GM13977 (cell line): ENCODE results near the gene LRRC8B.

ENCODE experiments used
- DNase-seq: peaks from one replicate; pipeline ENCODE4 v3.0.0; 2012; ENCODE audit warnings: low spot score
- in situ Hi-C: fragments of 300-500 bp; cut with MboI; formaldehyde crosslinking; loops from one replicate; pipeline ENCODE4 v1.12.0; 2022; ENCODE audit warnings: low sequenced_read_pairs, low pct_unique_long_range_greater_than_20kb, mixed read lengths, inconsistent platforms; ENCODE audit not compliant: unreplicated experiment
- TF ChIP-seq, protein P1 (sequence below): IDR thresholded peaks from 2 replicates; pipeline ENCODE4 v1.5.1; 2012; ENCODE audit warnings: mild to moderate bottlenecking, control low read depth; ENCODE audit not compliant: insufficient read depth; ENCODE audit errors: extremely low read depth, missing control alignments

The LRRC8B gene

DNA sequence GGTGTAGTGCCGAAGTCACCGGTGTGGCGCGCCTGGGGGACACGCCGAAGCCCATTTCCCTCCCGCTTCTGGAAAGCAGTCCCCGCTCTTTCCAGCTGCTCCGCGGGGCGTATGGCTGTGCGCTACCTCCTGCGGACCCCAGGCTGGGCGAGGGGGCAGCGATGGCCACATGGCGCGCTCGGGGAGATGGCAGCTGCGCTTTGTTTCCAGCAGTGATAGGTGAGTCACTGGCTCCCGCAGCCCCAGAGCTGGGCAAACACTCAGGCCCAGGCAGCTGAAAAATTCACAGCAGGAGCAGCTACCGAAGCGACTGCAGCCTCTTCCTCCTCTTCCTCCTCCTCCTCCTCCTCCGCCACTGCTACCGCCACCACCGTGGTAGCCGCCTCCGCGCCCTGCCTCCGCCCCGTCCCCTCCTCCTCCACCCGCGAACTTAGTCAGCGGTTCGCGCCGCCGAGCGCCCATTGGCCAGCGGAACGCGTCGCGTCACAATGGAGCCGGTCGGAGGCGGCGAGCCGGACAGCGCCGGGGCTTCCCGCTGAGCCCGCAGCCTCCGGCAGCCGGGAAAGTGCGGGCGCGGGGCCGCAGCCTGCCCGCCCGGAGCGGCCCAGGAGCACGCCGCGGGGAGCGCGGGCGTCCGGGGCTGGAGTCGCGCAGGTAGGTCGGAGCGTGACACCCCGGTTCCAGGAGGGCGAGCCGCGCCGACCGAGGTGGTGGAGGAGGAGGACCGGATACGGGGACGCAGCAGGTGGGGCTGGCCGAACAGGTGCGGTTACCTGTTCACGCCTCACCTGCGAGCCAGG lies at the start of gene LRRC8B:
LRRC8B (plus strand) TSS at position 461 of the 800 bp plus-strand sequence. CDS start 57,822 bp downstream, outside the sequence.
- in situ Hi-C loops: loop anchor here (25.0 kb wide), 1 partner anchor 238 kb away; no protein-coding TSS in a partner anchor
- peak; percentile 90 for DNase-seq
- TF ChIP-seq, protein P1, sequence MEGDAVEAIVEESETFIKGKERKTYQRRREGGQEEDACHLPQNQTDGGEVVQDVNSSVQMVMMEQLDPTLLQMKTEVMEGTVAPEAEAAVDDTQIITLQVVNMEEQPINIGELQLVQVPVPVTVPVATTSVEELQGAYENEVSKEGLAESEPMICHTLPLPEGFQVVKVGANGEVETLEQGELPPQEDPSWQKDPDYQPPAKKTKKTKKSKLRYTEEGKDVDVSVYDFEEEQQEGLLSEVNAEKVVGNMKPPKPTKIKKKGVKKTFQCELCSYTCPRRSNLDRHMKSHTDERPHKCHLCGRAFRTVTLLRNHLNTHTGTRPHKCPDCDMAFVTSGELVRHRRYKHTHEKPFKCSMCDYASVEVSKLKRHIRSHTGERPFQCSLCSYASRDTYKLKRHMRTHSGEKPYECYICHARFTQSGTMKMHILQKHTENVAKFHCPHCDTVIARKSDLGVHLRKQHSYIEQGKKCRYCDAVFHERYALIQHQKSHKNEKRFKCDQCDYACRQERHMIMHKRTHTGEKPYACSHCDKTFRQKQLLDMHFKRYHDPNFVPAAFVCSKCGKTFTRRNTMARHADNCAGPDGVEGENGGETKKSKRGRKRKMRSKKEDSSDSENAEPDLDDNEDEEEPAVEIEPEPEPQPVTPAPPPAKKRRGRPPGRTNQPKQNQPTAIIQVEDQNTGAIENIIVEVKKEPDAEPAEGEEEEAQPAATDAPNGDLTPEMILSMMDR: no peak

DNA sequence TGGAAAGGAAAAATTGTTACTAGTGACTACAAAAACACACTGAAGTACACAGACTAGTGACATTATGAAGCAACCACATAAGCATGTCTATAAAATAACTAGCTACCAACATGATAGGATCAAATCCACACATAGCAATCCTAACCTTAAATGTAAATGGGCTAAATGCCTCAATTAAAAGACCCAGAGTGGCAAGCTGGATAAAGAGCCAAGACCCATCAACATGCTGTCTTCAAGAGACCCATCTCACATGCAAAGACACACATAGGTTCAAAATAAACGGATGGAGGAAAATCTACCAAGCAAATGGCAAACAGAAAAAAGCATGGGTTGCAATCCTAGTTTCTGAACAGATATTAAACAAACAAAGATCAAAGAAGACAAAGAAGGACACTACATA lies 49.4 kb upstream of the LRRC8B start:
- in situ Hi-C loops: no loop called here
- no peak for DNase-seq
- TF ChIP-seq, protein P1: no peak

DNA sequence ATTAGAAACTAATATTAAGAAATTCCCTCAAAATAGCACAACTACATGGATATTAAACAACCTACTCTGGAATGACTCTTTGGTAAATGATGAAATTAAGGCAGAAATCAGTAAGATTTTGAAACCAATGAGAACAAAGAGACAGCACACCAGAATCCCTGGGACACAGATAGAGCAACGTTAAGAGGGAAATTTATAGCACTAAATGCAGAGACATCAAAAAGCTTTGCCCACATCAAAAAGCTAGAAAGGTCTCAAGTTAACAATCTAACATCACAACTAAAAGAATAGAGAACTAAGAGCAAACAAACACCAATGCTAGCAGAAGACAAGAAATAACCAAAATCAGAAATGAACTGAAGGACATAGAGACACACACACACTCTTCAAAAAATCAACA lies 48.6 kb upstream of the LRRC8B start:
- TF ChIP-seq, protein P1: no peak
- in situ Hi-C loops: no loop called here
- DNase-seq: no peak

DNA sequence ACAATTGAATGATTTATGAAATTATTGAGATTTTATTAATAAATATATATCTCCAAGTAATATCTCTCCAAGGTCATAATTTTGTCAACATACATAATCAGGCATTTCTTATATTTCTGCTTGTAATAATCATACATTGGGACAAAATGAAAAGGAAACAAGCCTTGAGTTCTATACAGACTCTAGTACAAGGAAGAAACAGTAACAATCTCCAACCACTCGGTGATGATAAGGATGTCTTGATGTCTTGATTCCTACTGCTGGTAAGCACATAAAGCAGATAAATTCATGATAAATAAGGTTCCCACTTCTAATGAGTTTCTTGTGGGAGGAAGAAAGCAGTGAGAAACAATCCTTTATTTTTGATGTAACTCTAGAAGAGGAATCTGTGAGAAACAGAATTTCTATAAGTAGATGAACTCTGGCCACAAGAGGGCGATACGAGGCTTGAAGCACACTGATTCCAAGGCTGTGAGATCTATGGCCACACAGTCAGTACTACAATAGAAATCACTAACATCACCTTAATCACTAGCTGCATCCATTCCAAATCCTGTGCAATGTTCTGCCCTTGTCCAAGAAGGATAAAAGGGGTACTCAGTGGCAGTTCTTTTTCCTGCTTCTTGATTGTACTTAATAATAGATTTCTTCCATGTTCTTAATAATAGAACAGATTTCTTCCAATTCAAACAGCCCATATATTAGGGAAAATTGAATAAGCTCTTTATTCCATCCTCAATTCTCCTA lies 41.4 kb upstream of the LRRC8B start:
- TF ChIP-seq, protein P1: peak; percentile 69
- in situ Hi-C loops: no loop called here

DNA sequence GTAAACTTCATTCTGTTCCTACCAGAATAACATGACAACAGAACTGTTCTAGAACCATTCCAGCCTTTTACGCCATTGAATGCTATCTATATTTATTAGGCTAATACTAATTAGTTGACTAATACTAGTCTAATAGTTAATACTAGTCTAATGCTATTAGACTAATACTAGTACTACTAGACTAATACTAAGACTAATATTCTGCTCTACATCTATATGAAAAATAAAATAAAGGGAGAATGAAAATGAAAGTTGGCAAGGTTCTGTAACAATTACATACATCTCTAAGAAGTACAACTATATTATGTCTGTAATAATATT lies 40.9 kb upstream of the LRRC8B start:
- DNase-seq: no peak
- in situ Hi-C loops: no loop called here
- TF ChIP-seq, protein P1: no peak

More for the DNA sequence above, 41.4 kb upstream of the LRRC8B start:
- peak; percentile 62 for DNase-seq

DNA sequence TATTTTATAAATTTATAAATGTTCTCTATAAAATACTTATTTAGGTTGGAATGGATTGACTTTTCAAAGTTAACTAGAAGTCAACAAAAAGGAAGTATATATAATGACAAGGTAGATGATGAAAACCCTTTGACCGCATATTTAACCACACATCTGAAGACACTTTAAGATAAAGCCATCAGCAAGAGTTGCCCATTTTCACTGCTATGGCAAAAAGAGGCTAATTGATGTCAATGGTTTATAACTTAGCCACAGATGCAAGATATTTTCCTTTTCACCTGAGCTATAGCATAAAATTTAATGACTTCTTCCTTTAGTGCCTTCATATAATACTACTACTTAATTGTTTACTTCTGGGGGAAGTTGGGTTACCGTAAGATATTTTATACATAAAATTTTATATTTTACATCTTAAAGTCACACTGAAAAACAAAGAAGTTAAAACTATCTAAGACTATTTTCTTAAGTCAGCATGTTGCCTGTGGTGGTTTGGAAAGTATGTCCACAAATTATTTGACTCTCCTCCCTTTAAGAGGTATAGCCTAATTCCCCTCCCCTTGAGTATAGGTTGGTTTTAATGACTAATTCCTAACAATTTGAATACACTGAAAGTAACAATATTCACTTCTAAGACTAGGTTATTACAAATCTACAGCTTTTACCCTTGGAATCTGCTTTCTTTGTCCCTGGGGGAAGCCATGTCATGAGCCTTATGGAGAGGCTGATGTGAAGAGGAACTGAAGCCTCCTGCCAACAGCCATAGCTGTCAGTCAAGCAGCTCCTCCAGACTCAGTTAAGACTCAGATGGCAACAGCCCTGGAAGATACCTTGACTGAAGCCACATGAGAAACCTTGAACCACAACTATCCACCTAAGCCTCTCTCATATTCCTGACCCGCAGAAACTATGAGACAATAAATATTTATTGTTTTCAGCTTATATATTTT lies 40.3 kb upstream of the LRRC8B start:
- in situ Hi-C loops: no loop called here
- DNase-seq: no peak

More for the DNA sequence above, 40.3 kb upstream of the LRRC8B start:
- TF ChIP-seq, protein P1: no peak
